Activated naive CD8-positive, alpha-beta T cell treated with anti-CD3 and anti-CD28 coated beads, Interleukin-2, amount 10 ng/mL, durations not matched to agents 7 days and 5 days (primary cell): Measurements from ENCODE around the gene ANXA8. TPM values are rescaled to one million over a fixed set of nuclear protein-coding genes. Genes with fewer than 3 reads are reported as not detected.

ENCODE experiments used
- ATAC-seq: fragments of 150-1000 bp; cut with Tn5 transposase; one replicate; pipeline ENCODE4 v1.10.0; 2021; ENCODE audit warnings: low read depth, moderate library complexity
- POLR2A ChIA-PET: fragments of 350-600 bp; sonication (Branson Sonifier 250); formaldehyde crosslinking; loops from one replicate; lab custom pipeline; 2021; ENCODE audit warnings: antibody characterized with exemption; lab: Charles Lee
- DNase-seq: peaks from one replicate; pipeline ENCODE4 v3.0.0; 2021
- H3K27ac Mint-ChIP-seq: one replicate; pipeline ENCODE4 v1.8.0; 2022; ENCODE audit warnings: mild to moderate bottlenecking, mixed read lengths
- H3K27me3 Mint-ChIP-seq: one replicate; pipeline ENCODE4 v1.8.0; 2022; ENCODE audit warnings: mild to moderate bottlenecking, moderate library complexity, mixed read lengths
- H3K36me3 Mint-ChIP-seq: one replicate; pipeline ENCODE4 v1.8.0; 2021; ENCODE audit warnings: mild to moderate bottlenecking, mixed read lengths
- H3K4me1 Mint-ChIP-seq: one replicate; pipeline ENCODE4 v1.8.0; 2021; ENCODE audit warnings: mixed read lengths
- H3K4me3 Mint-ChIP-seq: one replicate; pipeline ENCODE4 v1.8.0; 2022; ENCODE audit warnings: mild to moderate bottlenecking, moderate library complexity, mixed read lengths
- H3K9me3 Mint-ChIP-seq: one replicate; pipeline ENCODE4 v1.8.0; 2021; ENCODE audit warnings: mixed read lengths
- total RNA-seq, 2 experiments: library from RNA; stranded (reverse); gene quantifications; one replicate each; pipeline ENCODE4 v1.2.3, GENCODE V29; 2021

ANXA8 gene
- total RNA-seq, 2 experiments from 2014 or later = 0.19 TPM; not detected in 1

DNA sequence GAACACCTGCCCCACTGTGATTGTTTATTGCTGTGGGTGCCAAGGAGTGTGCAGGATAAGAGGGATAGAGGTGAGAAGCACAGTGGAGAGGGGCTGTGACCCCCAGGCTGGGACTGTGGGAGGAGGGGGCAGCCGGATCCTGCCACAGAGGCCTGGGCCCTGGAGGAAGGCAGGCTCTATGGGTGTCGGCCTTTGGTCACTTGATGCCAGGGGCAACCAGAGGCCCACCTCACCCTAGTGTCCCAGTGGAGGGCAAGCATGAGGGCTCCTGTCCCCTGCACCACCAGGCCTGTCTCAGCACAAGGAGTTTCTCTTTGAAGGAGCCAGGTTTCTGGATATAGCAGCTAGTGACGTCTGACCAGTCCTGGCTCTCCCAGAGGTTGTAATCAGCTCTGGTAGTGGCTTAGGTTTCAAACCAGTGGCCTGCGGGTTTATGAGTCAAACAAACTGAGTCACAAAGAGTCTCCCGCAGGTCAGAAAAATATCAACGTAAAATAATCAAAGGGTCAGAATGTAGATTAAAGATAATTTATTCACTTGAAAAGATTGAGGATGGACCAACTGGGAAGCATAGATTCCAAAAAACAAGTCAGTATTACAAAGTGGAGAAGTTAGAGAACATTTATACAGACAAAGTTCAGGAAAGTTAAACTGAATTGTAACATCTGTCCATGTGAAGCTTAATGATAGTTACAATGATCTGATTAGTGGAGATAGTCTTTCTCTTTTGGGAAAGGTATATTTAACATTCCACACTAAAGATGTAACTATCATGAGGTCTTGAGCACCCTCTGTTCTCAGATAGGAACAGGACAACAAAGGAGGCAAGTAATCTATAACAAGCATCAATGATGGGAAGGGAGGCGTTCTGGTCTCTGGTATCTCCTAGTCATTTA, 62.6 kb downstream of the ANXA8 start:
- Mint-ChIP-seq H3K27me3 (peaks cover 3% of the 10 kb centered on the region), H3K9me3 (no peaks in the 10 kb centered on the region), H3K4me3 (no peak overlapping the region), H3K4me1 (no peaks in the 10 kb centered on the region), H3K36me3 (no peaks in the 10 kb centered on the region), H3K27ac (no peak overlapping the region)
- DNase-seq = no peak
- POLR2A ChIA-PET = no interaction called here
- no peak for ATAC-seq

DNA sequence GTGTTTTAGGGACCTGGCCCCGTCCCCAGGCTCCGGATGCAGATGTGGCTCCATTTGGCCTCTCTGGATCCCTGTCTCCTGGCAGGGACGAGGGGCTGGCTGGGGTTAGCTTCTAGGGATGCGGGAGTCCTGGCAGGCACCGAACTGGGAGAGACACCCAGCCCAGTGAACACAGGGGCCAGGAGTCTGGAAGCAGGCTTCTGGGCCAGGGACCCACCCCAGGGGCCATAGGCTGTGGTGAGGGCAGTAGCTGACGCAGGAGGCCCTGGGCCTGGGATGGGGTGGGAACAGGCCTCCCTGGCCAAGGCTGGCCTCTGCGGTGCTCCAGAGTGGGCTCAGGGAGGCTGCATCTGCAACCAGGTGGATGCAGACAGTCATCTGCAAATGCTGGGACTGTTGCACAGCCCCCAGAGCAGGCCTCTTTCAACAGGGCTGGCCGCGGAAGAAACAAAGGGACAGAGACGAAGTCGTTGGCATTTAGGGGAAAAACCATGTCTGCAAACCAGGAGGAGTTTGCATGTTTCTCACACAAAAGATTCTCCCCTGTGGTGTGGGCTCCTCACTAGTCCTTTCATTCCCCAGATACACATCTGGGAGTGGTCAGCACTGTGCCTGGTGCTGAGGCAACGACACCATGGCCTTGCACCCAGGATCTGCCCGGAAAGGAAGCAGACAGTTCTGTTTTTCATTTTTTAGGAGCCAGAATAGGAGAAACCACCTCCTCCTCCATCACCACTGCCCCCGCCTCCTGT, 63.4 kb downstream of the ANXA8 start:
- no peak for DNase-seq

DNA sequence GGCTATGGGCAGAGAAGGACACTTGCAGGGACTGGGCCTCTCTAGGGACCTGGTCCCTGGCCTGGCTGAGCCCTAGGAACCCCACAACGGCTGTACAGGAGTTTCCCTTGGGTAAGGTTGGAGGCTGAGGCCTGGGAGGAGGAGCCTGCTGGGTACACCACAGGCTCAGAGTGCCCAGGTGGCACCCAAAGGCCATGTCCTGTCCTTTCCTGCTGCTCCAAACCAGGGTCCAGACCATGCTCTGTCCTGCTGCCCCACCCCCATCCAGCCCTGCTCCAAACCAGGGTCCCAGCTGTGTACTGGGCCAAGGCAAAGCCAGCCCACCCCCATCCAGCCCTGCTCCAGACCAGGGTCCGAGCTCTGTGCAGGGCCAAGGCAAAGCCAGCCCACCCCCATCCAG, 64.5 kb downstream of the ANXA8 start:
- no peak for ATAC-seq
- POLR2A ChIA-PET = no interaction called here
- no peaks in the 10 kb centered on the region for H3K9me3 Mint-ChIP-seq

More for the DNA sequence above, 63.4 kb downstream of the ANXA8 start:
- POLR2A ChIA-PET = no interaction called here
- H3K36me3 Mint-ChIP-seq = no peaks in the 10 kb centered on the region
- no peaks in the 10 kb centered on the region for H3K9me3 Mint-ChIP-seq
- ATAC-seq = no peak
- H3K27me3 Mint-ChIP-seq = peaks cover 3% of the 10 kb centered on the region
- H3K4me3 Mint-ChIP-seq = no peak overlapping the region
- no peak overlapping the region for H3K27ac Mint-ChIP-seq
- no peaks in the 10 kb centered on the region for H3K4me1 Mint-ChIP-seq

DNA sequence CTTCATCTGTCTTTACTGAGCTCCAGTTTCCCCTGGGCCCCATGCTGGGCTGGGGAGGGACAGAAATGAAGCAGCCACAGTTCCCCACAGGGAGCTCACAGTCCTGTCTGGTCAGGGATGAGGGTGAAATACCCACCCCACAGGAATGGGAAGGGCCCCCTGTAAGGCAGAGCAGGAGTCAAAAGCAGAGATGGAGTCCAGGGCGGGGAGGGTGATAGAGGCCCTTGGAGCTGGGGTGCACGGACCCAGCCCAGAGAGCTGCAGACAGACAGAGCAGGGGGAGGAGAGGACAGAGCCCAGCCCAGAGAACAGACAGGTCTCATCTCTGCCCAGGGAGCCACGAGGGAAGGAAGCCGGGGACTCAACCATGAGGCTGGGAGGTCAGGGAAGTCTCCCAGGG, 64.9 kb downstream of the ANXA8 start:
- H3K4me1 Mint-ChIP-seq = no peaks in the 10 kb centered on the region
- ATAC-seq = no peak

More for the DNA sequence above, 64.5 kb downstream of the ANXA8 start:
- Mint-ChIP-seq H3K27ac (no peak overlapping the region), H3K36me3 (no peaks in the 10 kb centered on the region), H3K4me1 (no peaks in the 10 kb centered on the region), H3K27me3 (peaks cover 6% of the 10 kb centered on the region), H3K4me3 (no peak overlapping the region)
- no peak for DNase-seq

DNA sequence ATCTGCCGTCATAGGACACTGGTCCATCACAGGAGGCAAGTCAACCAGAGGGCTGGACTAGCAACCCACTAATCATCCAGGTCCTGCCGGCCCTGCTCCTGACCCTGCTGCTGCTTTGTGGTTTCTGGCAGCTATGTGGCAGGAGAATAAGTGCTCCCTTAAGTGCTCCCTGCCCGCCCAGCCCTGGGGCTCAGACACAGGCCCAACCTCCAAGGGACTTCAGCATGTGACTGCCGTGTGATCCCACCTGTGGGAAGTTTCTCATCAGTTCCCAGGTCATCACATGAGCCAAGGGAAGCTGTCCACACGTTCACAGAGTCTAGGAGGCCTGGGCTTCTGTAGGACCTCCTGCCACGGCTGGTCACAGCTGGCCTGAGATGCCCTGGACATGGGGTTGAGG, 65.6 kb downstream of the ANXA8 start:
- H3K27me3 Mint-ChIP-seq = peaks cover 10% of the 10 kb centered on the region
- H3K4me1 Mint-ChIP-seq = no peaks in the 10 kb centered on the region
- POLR2A ChIA-PET = no interaction called here
- H3K27ac Mint-ChIP-seq = no peak overlapping the region
- DNase-seq = no peak
- no peaks in the 10 kb centered on the region for H3K36me3 Mint-ChIP-seq
- no peak overlapping the region for H3K4me3 Mint-ChIP-seq
- ATAC-seq = no peak
- H3K9me3 Mint-ChIP-seq = no peaks in the 10 kb centered on the region

More for the DNA sequence above, 64.9 kb downstream of the ANXA8 start:
- Mint-ChIP-seq H3K36me3 (no peaks in the 10 kb centered on the region), H3K4me3 (no peak overlapping the region), H3K27me3 (peaks cover 6% of the 10 kb centered on the region), H3K27ac (no peak overlapping the region), H3K9me3 (no peaks in the 10 kb centered on the region)
- POLR2A ChIA-PET = no interaction called here
- no peak for DNase-seq

Other genes starting within 250 kb of the ANXA8 start
- gene GDF10, start 183.9 kb downstream of the ANXA8 start, total RNA-seq = under 1 TPM; 0.11 TPM
- gene GDF2, start 161.7 kb downstream of the ANXA8 start, total RNA-seq = not detected
- not detected for gene RBP3, start 135.8 kb downstream of the ANXA8 start, total RNA-seq
- not detected for gene ZNF488, start 99.8 kb downstream of the ANXA8 start, total RNA-seq
- not detected for gene FAM25G, start 7.6 kb upstream of the ANXA8 start, total RNA-seq
- 1 to 10 TPM; 4.3 to 4.9 TPM for gene AGAP9, start 39.5 kb upstream of the ANXA8 start, total RNA-seq